HG02571 (cell line): Measurements from ENCODE around the gene P2RY13.

Source experiments
- ATAC-seq: cut with Tn5 transposase; IDR thresholded peaks from one replicate; pipeline ENCODE4 v1.9.1; 2021; ENCODE audit warnings: mild to moderate bottlenecking, moderate library complexity; ENCODE audit not compliant: unreplicated experiment

P2RY13 gene

GRCh38 chr3:151297429-151297828 lies 31.9 kb downstream of the P2RY13 start:
- ATAC-seq: no peak

DNA sequence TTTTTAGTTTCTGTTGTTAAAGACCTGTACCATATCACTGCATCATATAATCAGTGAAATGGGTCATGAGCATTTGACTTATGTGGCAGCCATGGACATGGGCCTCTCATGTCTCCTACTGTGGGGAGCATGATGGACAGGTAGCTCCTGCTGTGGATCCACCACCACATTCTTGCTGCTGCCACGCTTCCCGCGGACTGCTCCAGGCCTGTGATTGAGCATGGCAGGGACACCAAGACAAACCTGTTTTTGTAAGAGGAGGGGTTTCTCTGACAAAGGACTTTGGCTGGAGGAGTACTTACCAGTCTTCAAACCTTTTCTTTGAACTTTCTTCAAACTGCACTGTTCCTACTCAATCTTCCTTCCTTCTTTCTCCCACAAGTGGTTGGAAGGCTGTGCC lies 33.1 kb downstream of the P2RY13 start:
- no peak for ATAC-seq

DNA sequence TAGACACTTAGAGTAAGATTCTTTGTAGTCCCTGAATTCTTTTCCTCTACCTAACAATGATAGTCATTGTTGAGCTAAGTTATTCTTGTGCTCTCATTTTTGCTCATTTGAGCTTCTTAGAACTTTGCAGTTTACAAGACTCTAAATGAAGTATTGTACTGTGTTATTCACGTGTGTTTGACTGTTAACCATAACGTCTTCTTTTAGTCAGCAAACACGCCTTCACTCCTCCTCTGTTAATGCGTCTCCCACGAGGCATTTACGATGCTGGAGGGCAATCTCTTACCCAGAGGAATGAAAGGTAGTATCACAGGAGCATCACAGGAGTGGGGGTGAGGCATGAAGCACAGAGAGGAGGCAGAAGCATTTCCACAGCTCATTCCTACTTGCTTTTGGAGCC lies 36.2 kb downstream of the P2RY13 start:
- ATAC-seq: no peak

DNA sequence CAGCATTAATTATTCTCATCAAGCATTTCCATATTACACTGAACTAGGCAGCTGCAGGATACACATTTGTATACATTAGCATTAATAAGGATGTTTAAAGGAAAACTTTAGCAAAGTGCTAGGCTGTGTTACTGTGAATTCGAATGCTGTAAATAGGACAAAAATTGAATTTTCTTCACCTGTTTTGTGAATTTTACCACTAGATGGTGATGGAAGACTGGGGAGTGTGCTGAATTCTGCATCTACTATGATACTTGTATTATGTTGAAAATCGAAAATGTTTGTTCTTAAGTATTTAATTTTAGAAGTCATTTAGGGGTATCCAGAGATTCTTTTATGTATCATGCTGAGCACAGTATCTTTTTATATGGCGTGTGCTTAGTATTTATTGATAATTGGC lies 38.7 kb downstream of the P2RY13 start:
- no peak for ATAC-seq

- ATAC-seq: no peak
Measured at GRCh38 chr3:151289445-151289844, 39.9 kb downstream of the P2RY13 start.

DNA sequence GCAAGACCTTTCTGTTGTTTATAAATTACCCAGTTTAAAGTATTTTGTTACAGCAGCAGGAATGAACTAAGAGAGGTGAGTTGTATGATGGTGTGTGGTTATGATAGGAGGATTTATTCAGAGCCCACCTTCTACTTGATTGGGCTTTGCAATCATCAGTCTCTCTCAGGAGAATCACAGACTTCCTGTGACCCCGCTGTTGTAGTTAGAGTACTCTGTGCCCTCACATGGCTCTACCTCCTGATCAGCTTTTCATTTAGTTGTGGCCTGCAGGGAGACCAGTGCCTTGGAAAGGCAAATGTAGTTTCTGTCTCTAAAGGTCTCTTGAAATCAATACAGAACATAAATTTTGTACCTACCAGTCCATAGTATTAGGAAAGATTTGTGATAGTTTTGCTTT lies 43.4 kb downstream of the P2RY13 start:
- ATAC-seq: no peak

DNA sequence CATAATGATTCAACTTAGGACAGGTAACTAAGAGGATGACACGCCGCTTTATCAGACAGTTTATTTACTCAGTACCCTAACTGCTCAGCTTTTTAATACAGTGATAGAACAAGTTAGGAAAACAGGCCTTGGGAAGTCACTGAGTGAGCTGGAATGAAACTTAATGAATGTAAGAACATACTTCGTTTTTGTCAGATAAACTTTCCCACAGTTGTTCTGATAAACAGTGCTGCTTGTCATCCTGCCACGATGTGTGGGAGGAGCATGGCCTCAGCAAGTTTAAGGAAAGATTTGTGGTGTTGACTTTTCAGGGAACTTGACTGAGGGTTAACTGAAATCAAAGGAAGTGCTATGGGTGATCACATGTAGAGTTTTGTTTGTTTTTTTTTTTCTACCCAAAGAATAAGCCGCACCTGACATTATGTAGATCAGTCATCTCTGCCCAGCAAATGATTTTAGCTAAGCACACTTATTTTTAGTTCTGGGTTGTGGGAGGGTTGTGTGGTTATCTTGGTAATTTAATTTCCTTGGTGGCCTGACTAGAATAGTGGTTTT lies 45.4 kb downstream of the P2RY13 start:
- no peak for ATAC-seq

DNA sequence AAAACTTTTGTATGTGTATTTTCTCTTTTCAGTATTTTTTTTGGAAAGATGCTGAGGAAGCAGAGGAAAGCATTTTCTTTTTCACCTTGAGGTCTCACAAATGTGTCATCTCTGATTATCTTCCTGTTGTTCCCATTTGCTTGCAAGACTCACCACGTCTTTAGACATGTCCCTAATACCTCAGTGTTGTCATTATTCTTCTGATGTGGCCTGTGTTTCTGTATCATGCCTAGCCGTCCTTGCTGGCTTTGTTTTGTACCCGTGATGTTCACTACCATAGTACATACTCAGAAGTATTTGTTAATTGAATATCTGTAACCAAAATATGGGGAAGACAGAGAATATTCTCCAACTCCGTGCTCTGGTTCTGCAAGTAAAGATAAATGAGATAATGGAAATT lies 46.0 kb downstream of the P2RY13 start:
- ATAC-seq: no peak

GRCh38 chr3:151282921-151283320 lies 46.4 kb downstream of the P2RY13 start:
- peak; percentile 46 for ATAC-seq

DNA sequence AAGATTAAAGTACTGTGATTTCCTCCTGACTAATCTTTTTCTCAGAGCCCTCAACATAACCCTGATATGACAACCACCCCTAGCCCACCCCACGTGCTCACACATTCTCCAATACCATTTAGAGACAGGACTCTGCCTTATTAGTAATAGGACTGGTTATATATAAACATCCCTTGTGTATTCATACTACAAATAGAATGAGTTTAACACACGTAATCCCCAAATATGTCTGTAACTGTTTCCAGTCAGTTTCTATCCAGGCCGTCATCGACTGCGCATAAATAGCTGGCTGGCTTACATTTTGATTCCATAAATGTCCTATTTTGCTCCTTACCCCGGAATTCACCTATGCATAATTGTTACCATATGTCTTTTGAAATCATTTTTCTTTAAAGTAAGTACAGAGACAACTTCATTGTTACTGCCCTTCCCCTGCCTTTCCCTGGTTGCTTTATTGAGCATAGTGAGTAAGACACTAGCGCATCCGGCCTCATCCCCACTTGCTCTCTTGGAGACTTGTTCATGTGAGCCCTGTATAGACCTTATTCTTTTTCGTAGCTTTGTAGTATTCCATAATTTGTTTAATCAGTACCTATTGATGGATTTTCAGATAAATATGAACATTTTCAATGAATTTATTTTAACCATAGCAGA lies 47.6 kb downstream of the P2RY13 start:
- no peak for ATAC-seq

GRCh38 chr3:151278230-151278629 lies 51.1 kb downstream of the P2RY13 start, which contains the start of gene P2RY14:
Gene P2RY14 (minus strand): TSS chr3:151278542. CDS start chr3:151214316, 64,226 bp downstream.
- no peak for ATAC-seq

GRCh38 chr3:151276687-151277042 lies 52.7 kb downstream of the P2RY13 start:
- no peak for ATAC-seq
